NCI-H2107 treated with DMSO at 0.1 percent for 48 hours (cell line): Measurements from ENCODE around the gene S100A1.
"Not testable (repeated sequence)": the region's sequence is repeated elsewhere in the genome, so short reads cannot be mapped to it uniquely, and the experiment has no call there.

ENCODE experiments used
- DNase-seq: peaks from one replicate; lab custom pipeline; 2025; ENCODE audit not compliant: unreplicated experiment; lab: John Stamatoyannopoulos, UW

The S100A1 gene

GRCh38 chr1:153627715-153628626, at the start of gene S100A1:
Gene S100A1, plus strand, starts transcription at chr1:153628434. Its CDS starts 2,088 bp downstream, at chr1:153630522.
- DNase-seq = no peak

DNA sequence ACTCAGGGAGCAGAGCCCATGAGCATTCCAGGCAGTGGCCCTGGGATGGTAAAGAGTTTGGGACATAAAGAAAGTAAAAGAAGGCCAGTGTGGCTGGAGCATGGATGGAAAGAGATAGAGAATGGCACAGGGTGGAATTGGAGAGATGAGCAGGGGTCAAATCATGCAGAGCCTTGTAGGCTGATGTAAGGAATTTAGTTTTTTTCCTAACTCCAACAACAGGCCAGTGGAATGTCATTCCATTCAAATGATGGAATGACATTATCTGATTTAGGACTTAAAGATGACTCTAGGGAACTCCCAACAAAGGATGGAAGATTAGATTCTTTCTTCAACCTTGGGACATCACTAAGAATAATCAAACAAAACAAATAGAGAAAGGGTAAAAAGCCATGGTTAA, 49.7 kb upstream of the S100A1 start:
- DNase-seq = no peak

DNA sequence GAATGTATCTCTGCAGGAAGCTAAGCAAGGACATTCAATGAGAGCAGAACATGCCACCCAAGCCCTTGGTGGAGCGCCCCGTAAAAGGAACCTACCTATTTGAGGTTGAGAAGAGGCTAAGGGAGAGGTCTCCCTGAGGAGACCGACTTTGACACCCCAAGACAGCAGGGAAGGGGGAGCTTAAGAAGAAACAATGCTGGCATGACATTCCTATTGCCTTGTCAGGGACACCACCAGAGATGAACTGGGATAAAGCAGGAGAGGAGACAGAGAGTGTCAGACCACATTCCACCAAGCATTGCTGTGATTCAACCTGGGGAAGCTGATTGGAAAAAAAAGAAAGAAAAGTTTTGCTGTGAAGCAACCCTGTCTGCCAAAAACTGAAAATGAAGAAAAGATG, 49.3 kb upstream of the S100A1 start:
- no peak for DNase-seq

- not testable (repeated sequence) for DNase-seq
These were observed 45.4 kb upstream of the S100A1 start for GRCh38 chr1:153582836-153583235.

- not testable (repeated sequence) for DNase-seq
These were observed 44.7 kb upstream of the S100A1 start for GRCh38 chr1:153583514-153583913.

GRCh38 chr1:153583976-153584375, 44.3 kb upstream of the S100A1 start:
- DNase-seq = no peak

GRCh38 chr1:153585006-153585405, 43.2 kb upstream of the S100A1 start:
- no peak for DNase-seq

- DNase-seq = peak; percentile 20
These were observed 41.9 kb upstream of the S100A1 start for GRCh38 chr1:153586347-153586746.

- no peak for DNase-seq
These were observed 40.9 kb upstream of the S100A1 start for GRCh38 chr1:153587314-153587713.

DNA sequence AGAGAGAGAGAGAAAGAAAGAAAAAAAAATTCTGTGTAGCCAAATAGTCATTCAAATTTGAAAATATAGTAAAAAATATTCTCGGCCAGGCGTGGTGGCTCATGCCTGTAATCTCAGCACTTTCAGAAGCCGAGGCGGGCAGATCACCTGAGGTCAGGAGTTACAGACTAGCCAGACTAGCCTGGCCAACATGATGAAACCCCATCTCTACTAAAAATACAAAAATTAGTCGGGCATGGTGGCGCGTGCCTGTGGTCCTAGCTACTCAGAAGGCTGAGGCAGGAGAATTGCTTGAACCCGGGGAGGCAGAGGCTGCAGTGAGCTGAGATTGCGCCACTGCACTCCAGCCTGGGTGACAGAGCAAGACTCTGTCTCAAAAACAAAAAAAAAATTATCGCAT, 40.2 kb upstream of the S100A1 start:
- not testable (repeated sequence) for DNase-seq

DNA sequence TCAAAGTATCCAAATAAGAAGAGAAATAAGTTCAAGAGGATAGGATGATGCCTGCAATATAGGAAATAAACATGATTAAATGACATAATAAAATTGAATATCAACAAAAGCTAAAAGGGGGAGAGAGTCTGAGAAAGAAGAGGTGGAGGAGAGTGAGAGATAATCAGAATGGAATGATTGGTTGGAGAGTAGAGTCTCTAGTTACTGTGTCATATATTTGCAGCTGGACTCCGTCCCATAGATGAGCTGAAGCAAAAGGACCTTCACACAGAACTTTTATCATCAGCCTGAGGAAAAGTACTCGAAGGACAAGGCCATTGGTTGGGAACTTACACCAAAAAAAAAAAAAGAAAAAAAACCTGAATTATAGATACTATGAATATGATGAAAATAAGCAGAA, 39.8 kb upstream of the S100A1 start:
- DNase-seq = no peak

GRCh38 chr1:153592748-153593147, 35.5 kb upstream of the S100A1 start:
- no peak for DNase-seq

- DNase-seq = no peak
These were observed 31.0 kb upstream of the S100A1 start for GRCh38 chr1:153597206-153597605.

DNA sequence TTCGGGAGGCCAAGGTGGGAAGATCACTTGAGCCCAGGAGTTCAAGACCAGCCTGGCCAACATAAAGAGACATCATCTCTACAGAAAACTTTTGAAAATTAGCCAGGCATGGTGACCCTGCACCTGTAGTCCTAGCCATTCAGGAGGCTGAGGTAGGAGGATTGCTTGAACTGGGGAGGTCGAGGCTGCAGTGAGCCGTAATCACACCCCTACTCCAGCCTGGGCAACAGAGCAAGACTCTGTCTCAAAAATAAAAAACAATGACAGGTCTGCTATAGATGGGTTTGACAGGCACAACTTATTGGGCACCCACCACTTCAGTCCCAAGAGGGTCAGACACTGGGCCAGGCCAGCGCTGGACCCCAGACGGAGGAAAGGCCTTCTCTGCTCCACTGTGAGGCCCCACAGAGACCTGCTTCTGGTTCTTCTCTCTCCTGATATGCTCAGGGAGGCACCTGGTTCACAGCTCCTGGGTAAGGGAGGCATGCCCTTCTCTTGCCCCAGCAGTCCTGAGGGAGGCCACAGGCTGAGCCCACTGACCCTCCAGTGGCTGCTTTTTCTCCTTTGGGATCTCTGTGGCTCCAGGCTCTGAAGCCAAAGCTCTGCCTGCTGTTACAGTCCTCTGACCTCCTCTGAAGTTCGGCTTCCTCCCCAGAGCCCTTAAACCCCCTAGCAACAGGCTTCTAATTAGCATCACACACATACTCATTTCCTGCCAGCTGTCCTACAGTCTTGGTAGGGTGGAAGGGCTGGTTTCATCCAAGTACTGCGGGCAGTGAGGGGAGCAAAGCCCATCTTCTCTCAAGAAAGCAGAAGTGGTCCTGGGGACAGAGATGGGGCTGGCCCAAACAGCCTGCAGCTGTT, 29.7 kb upstream of the S100A1 start:
- DNase-seq = no peak

DNA sequence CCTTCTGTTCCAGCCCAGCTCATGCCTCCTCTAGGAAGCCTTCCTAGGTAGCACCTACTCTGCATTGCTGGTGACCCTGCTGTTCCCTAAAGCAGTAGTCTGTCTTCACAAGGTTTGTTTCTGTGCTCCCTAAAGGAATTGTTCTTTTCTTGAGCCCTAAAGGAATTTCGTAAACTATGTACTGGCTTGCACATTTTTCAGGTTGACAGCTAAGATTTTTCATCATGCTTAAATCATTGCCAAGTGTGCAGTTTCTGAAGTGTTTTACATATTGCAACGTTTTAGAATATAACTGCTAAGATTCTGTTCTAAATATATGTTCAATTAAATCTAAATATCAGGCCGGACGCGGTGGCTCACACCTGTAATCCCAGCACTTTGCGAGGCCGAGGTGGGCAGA, 28.4 kb upstream of the S100A1 start:
- DNase-seq = no peak

DNA sequence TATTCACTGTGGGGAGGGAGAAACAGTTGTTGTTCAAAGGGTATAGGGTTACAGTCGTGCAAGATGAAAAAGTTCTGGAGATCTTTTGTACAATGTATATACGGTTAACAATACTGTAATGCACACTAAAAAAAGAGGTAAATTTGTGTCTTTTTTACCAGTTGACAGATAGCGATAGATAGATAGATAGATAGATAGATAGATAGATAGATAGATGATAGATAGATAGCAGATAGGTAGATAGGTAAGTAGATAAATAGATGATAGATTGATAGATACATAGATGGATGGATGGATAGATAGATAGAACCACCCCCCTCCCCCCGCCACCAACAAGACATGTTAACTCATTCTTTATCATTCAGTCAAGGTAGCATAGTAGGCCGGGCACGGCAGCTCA, 25.5 kb upstream of the S100A1 start:
- DNase-seq = no peak

- no peak for DNase-seq
These were observed 22.0 kb upstream of the S100A1 start for GRCh38 chr1:153606194-153606593.

GRCh38 chr1:153607381-153607780, 20.9 kb upstream of the S100A1 start:
- no peak for DNase-seq

DNA sequence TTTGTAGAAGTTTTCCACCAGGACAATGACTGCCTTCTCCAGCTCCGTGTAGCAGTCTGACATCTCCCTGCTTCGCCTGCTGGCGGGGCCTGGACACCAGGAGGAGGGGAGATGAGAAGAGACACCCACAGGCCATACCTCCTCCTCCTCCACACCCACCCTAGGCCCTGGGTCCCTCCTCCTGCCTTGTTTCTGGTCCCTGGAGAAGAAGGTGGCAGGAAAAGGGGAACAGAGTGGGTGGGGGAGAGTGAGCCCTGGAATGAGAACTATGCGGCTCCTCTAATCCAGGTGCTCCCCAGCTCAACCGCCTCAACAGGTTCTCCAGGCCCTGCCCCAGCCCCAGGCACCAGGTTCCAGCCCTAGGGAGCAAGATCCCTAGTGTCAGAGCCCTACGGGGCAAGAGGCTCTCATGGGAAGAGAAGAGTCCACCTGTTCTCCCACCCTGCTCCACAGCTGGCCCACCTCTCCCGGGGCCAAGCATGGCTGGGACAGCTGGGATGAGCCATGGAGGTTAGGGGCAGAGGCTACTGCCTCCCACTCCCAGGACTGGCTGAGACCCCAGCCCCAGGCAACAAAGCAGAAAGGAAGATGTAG, 20.0 kb upstream of the S100A1 start:
- no peak for DNase-seq

GRCh38 chr1:153608742-153609584, 19.3 kb upstream of the S100A1 start:
- DNase-seq = no peak

DNA sequence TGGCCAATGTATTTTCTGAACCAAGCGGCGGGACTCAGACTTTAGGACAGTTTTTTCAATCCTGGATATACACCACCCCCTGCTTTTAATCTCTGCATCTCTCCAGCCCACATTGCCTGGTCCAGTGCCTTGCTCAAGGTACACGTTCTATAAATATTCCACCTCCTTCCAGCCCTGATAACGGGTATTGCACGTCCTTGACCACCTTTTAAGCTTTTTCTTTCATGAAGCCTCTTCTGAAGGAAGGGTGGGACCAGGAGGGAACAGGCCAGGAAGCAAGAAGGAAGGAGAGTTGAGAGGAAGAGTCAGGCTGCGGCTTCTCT, 18.7 kb upstream of the S100A1 start:
- DNase-seq = no peak
